MCF 10A (cell line): ENCODE data around the gene UGCG. TPM values are rescaled to one million over a fixed set of nuclear protein-coding genes. Genes with fewer than 3 reads are reported as not detected.
"Not testable (repeated sequence)": the region's sequence is repeated elsewhere in the genome, so short reads cannot be mapped to it uniquely, and the experiment has no call there.

Experiments
- BruUV-seq: library from RNA; stranded (reverse); fragments of 400-500 nt; replicated peaks from 2 replicates; lab custom pipeline; 2021; lab: Mats Ljungman, UMichigan
- CTCF ChIA-PET: fragments of 300-600 bp; sonication (Branson Sonifier 250); formaldehyde crosslinking; extraction: SDS; loops from one replicate; lab custom pipeline; 2021; ENCODE audit warnings: antibody characterized with exemption, inconsistent platforms; lab: Yijun Ruan, JAX
- POLR2A ChIA-PET: fragments of 300-600, 350-650 bp; sonication (Branson Sonifier 250); formaldehyde crosslinking; extraction: SDS; loops from one replicate; lab custom pipeline; 2020; ENCODE audit warnings: antibody characterized with exemption, inconsistent platforms; lab: Yijun Ruan, JAX
- DNase-seq: peaks from one replicate; pipeline ENCODE4 v3.0.0-alpha.2; 2018; ENCODE audit not compliant: unreplicated experiment
- H3K27ac Mint-ChIP-seq: one replicate; pipeline ENCODE4 v1.8.0; 2022; ENCODE audit warnings: mild to moderate bottlenecking, low read depth, mixed read lengths; ENCODE audit not compliant: unreplicated experiment
- H3K27me3 Mint-ChIP-seq: one replicate; pipeline ENCODE4 v1.8.0; 2022; ENCODE audit warnings: mixed read lengths; ENCODE audit not compliant: insufficient read depth, unreplicated experiment
- H3K36me3 Mint-ChIP-seq: one replicate; pipeline ENCODE4 v1.8.0; 2022; ENCODE audit warnings: mild to moderate bottlenecking, moderate library complexity, mixed read lengths; ENCODE audit not compliant: insufficient read depth, unreplicated experiment
- H3K4me1 Mint-ChIP-seq: one replicate; pipeline ENCODE4 v1.8.0; 2022; ENCODE audit warnings: mixed read lengths; ENCODE audit not compliant: insufficient read depth, unreplicated experiment
- H3K4me3 Mint-ChIP-seq: one replicate; pipeline ENCODE4 v1.8.0; 2022; ENCODE audit warnings: mild to moderate bottlenecking, moderate library complexity, mixed read lengths; ENCODE audit not compliant: unreplicated experiment
- H3K9me3 Mint-ChIP-seq: one replicate; pipeline ENCODE4 v1.8.0; 2022; ENCODE audit warnings: mixed read lengths; ENCODE audit not compliant: unreplicated experiment
- CTCF ChIP-seq: fragments of 200-600 bp; IDR thresholded peaks from one replicate; pipeline ENCODE4 v1.8.0; 2022; ENCODE audit warnings: antibody characterized with exemption, mild to moderate bottlenecking; ENCODE audit not compliant: unreplicated experiment
- intact Hi-C: fragments of 100-400 bp; cut with micrococcal nuclease; formaldehyde crosslinking; loops from 2 replicates; pipeline ENCODE4 v1.14.1; 2022
- total RNA-seq: library from RNA; stranded (reverse); gene quantifications from 2 replicates; pipeline ENCODE4 v1.2.3, GENCODE V29; 2022

Gene UGCG
- total RNA-seq, 1 experiment from 2014 or later = 29.5 TPM

GRCh38 chr9:111890334-111890733, 6.3 kb upstream of the UGCG start:
- POLR2A ChIA-PET = interaction anchor here (0.5 to 3.2 kb wide), 3 partner anchors 13 to 220 kb away, joined by 3 to 18 read pairs (median 4); no protein-coding TSS in a partner anchor
- Mint-ChIP-seq H3K27ac (no peak overlapping the region), H3K27me3 (no peaks in the 10 kb centered on the region), H3K4me3 (no peak overlapping the region), H3K9me3 (no peaks in the 10 kb centered on the region), H3K4me1 (no peaks in the 10 kb centered on the region), H3K36me3 (peaks cover 7% of the 10 kb centered on the region)
- CTCF ChIA-PET = interaction anchor here (1.3 kb wide), 1 partner anchor 185 kb away, joined by 4 read pairs; no protein-coding TSS in a partner anchor
- BruUV-seq = no TSS peak
- intact Hi-C loops = loop anchor here (10.0 kb wide), 1 partner anchor 154 kb away; no protein-coding TSS in a partner anchor
- no peak for TF ChIP-seq CTCF
- no peak for DNase-seq

DNA sequence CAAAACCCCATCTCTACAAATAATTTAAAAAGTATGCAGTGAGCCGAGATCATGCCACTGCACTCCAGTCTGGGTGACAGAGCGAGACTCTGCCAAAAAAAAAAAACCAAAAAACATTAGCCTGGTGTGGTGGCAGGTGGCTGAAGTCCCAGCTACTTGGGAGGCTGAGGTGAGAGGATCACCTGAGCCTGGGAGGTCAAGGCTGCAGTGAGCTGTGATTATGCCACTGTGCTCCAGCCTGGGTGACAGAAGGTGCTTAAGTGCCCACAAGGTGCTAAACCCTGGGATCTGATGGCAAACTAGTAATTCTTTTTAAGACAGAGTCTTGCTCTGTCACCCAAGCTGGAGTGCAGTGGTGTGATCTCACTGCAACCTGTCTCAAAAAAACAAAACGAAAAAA, 5.7 kb upstream of the UGCG start:
- H3K4me1 Mint-ChIP-seq, H3K4me3 Mint-ChIP-seq, H3K27ac Mint-ChIP-seq, BruUV-seq, DNase-seq, H3K9me3 Mint-ChIP-seq, H3K36me3 Mint-ChIP-seq, H3K27me3 Mint-ChIP-seq: not testable (repeated sequence)
- intact Hi-C loops = loop anchor here (10.0 kb wide), 1 partner anchor 154 kb away; no protein-coding TSS in a partner anchor
- ChIA-PET POLR2A (interaction anchor here (0.6 to 3.2 kb wide), 4 partner anchors 12 to 220 kb away, joined by 3 to 18 read pairs (median 4); no protein-coding TSS in a partner anchor), CTCF (interaction anchor here (1.3 kb wide), 1 partner anchor 184 kb away, joined by 4 read pairs; no protein-coding TSS in a partner anchor)

DNA sequence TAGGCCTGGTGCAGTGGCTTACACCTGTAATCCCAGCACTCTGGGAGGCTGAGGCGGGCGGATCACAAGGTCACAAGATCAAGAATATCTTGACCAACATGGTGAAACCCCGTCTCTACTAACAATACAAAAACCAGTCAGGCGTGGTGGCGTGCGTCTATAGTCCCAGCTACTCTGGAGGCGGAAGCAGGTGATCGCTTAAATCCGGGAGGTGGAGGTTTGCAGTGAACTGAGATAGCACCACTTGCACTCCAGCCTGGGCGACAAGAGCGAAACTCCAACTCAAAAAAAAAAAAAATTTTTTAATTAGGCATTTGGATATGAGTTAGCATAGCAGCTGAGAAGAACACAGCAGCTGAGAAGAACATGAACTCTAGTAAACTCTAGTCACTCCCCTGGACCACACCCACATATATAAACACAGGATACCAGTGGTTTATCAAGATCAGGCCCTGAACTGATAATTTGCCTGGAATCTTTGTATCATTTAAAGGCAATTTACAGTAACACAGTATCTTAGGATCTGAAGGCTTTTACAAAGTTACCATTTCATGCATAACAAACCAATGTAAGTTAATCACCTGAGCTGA, 4.6 kb upstream of the UGCG start:
- ChIA-PET CTCF (interaction anchor here (0.6 to 0.8 kb wide), 2 partner anchors 131 to 150 kb away, joined by 3 read pairs; no protein-coding TSS in a partner anchor), POLR2A (interaction anchor here (0.6 to 3.2 kb wide), 13 partner anchors 11 to 1260 kb away, joined by 3 to 18 read pairs (median 4); no protein-coding TSS in a partner anchor)
- no peaks in the 10 kb centered on the region for H3K9me3 Mint-ChIP-seq
- DNase-seq = peak; percentile 25
- H3K27ac Mint-ChIP-seq = peak overlapping the region; percentile 8
- TF ChIP-seq CTCF = no peak
- peaks cover 4% of the 10 kb centered on the region for H3K36me3 Mint-ChIP-seq
- intact Hi-C loops = loop anchor here (10.0 kb wide), 1 partner anchor 153 kb away; no protein-coding TSS in a partner anchor
- H3K4me3 Mint-ChIP-seq = no peak overlapping the region
- no peaks in the 10 kb centered on the region for H3K4me1 Mint-ChIP-seq
- H3K27me3 Mint-ChIP-seq = no peaks in the 10 kb centered on the region
- BruUV-seq = no TSS peak

GRCh38 chr9:111896942-111897600, 457 bp downstream of the UGCG start:
- TF ChIP-seq CTCF = peak; percentile 17
- POLR2A ChIA-PET = interaction anchor here (0.6 to 4.1 kb wide), 58 partner anchors 8 to 483 kb away, joined by 3 to 69 read pairs (median 6); partner anchors contain the start of genes DNAJC25, HSDL2 and PTGR1
- H3K4me1 Mint-ChIP-seq = peaks cover 14% of the 10 kb centered on the region
- DNase-seq = peak; percentile 52
- intact Hi-C loops = loop anchor here (1.0 to 10.0 kb wide), 6 partner anchors 45 to 300 kb away; partner anchors contain the start of gene PTGR1
- no peak overlapping the region for H3K4me3 Mint-ChIP-seq
- H3K9me3 Mint-ChIP-seq = no peaks in the 10 kb centered on the region
- H3K27ac Mint-ChIP-seq = no peak overlapping the region
- no TSS peak for BruUV-seq
- peaks cover 4% of the 10 kb centered on the region for H3K36me3 Mint-ChIP-seq
- no peaks in the 10 kb centered on the region for H3K27me3 Mint-ChIP-seq
- CTCF ChIA-PET = interaction anchor here (0.7 to 1.8 kb wide), 9 partner anchors 45 to 184 kb away, joined by 3 to 7 read pairs (median 4); no protein-coding TSS in a partner anchor
